ENCODE data around the gene RIPOR3.
"Not testable (repeated sequence)": the region's sequence is repeated elsewhere in the genome, so short reads cannot be mapped to it uniquely, and the experiment has no call there.

RIPOR3 gene

DNA sequence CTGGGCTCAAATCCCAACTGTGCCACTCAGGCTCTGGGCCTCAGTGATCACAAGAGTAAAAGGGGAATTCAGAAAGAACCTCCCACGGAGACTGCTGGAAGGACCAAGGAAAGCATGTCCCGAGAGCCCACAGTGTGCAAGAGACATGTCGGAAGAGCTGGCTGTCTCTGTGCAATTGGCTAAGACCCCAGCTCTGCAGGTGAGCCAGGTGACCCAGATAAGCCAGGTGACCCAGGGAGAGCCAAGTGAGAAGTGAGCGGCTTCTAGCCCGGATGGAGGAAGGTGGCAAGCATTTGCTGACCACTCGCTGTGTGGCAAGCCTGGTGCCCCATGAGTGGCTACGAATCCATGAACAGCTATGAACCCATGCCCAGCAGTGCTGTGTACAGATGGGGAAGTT lies 59.1 kb downstream of the RIPOR3 start:
- peaks cover 5% of the 10 kb centered on the region for H3K27me3 Mint-ChIP-seq
- no peak overlapping the region for H3K27ac Mint-ChIP-seq
- H3K9me3 Mint-ChIP-seq = no peaks in the 10 kb centered on the region
- H3K4me1 Mint-ChIP-seq (ENCODE audit: low read depth) = no peaks in the 10 kb centered on the region
- no peak overlapping the region for H3K4me3 Mint-ChIP-seq
- no peaks in the 10 kb centered on the region for H3K36me3 Mint-ChIP-seq (ENCODE audit: low read depth)
- DNase-seq = no peak

DNA sequence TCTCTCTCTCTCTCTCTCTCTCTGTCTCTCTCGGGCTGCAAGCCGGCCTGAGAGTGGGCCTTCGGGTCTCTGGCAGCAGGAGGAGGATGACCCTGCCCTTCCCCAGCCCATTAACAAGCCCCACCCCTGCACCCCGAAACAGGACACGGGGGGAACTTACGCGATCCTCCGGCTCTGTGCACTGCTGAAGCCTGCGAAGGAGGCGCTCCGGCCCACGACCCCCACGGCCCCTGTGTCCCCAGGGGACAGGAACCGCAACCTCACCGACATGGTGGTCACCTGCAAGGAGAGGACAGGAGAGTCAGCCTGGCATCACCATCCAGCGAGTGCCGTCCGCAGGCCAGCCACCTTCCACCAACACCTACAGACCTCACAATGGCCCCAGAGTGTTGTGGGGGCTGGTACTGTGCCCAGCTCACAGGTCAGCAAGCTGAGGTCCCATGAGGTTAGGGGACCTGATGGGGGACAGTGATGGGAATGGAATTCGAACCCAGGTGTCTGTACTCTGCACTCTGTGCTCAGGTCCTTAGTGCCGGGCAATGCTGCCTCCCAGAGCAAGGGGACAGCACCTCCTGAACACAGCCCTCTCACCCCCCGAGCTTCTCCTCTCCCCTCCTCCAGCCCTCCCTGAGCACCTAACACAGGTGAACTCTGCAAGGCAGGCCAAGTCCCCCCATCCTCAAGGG lies 60.6 kb downstream of the RIPOR3 start:
- Mint-ChIP-seq H3K27ac (no peak overlapping the region), H3K4me3 (no peak overlapping the region), H3K36me3 (ENCODE audit: low read depth) (no peaks in the 10 kb centered on the region), H3K4me1 (ENCODE audit: low read depth) (no peaks in the 10 kb centered on the region), H3K27me3 (peaks cover 5% of the 10 kb centered on the region), H3K9me3 (no peaks in the 10 kb centered on the region)
- DNase-seq = no peak

DNA sequence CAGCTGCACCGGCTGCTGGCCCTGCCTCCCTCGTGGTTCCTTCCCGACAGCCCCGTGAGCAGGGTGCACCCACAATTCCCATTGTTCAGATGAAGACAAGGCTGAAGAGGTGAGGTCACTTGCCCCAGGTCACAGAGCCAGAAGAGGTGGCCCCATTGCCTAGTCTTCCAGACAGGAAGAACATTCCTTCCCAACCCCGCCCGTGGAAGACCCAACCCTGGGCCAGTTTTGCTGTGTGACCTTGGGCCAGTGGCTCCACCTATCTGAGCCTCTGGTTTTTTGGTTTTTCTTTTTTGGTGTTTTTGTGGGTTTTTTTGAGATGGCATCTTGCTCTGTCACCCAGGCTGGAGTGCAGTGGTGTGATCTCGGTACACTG lies 61.7 kb downstream of the RIPOR3 start:
- Mint-ChIP-seq H3K27me3 (no peaks in the 10 kb centered on the region), H3K27ac (no peak overlapping the region)

DNA sequence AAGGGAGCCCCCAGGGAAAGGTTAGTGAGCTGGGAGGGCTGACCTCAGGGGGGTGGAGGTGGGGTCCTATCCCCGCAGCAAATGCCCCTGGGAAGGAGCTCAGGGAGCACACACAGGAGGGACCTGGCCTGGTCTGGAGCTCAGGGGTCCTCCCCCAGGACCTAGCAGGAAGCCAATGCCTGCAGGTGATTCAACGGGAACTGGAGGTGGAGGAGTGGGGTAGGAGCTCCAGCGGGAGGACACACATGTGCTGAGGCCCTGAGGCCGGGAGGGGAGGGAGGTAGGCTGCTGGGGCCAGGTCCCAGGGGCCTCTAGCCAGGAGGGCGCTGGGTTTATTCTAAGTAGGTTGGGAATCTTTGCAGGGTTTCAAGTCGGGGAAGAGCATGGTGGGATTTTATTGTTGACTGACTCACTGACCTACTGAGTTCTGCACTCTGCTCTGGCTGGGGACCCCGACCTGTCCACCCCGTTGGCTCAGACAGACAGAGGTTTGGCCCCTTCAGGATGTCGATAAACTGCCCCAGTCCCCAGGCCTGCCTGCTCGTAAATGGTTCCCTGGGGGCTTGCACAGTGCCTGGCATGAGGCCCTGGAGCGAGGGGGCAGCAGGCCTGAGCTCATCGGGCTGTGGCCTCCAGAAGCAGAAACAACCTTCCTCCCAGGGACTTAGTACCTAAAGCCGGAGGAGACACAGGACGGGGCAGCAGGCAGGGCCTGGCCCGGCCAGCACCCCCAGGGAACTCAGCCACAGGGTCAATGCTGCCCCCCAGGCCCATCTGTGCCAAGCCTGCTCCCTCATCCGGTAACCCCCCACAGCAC lies 62.3 kb downstream of the RIPOR3 start:
- Mint-ChIP-seq H3K4me3 (no peak overlapping the region), H3K27me3 (no peaks in the 10 kb centered on the region), H3K4me1 (ENCODE audit: low read depth) (no peaks in the 10 kb centered on the region), H3K9me3 (no peaks in the 10 kb centered on the region), H3K27ac (no peak overlapping the region), H3K36me3 (ENCODE audit: low read depth) (no peaks in the 10 kb centered on the region)
- no peak for DNase-seq

More for the DNA sequence above, 61.7 kb downstream of the RIPOR3 start:
- DNase-seq = no peak
- no peaks in the 10 kb centered on the region for H3K4me1 Mint-ChIP-seq (ENCODE audit: low read depth)
- no peaks in the 10 kb centered on the region for H3K36me3 Mint-ChIP-seq (ENCODE audit: low read depth)
- no peaks in the 10 kb centered on the region for H3K9me3 Mint-ChIP-seq
- no peak overlapping the region for H3K4me3 Mint-ChIP-seq

DNA sequence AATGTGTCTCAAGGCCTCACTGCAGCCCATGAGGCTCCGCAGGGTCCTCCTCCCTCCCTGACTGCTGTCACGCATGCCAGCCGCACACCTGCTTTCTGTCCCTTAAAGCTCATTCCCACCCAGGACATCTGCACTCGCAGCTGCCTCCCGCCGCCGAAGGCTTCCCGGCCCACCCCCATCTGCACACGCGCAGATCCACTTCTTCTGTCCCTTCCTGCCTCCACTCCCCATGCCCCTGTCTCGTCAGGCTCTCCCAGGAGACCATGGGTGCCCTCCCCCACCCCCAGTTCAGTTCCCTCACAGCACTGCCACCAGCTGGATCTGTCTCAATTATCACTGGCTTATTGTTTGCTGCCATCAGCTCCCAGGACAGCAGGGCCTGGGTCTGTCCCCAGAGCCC lies 63.0 kb downstream of the RIPOR3 start:
- Mint-ChIP-seq H3K9me3 (no peaks in the 10 kb centered on the region), H3K4me3 (no peak overlapping the region), H3K27ac (no peak overlapping the region), H3K36me3 (ENCODE audit: low read depth) (no peaks in the 10 kb centered on the region), H3K27me3 (no peaks in the 10 kb centered on the region), H3K4me1 (ENCODE audit: low read depth) (no peaks in the 10 kb centered on the region)
- no peak for DNase-seq

DNA sequence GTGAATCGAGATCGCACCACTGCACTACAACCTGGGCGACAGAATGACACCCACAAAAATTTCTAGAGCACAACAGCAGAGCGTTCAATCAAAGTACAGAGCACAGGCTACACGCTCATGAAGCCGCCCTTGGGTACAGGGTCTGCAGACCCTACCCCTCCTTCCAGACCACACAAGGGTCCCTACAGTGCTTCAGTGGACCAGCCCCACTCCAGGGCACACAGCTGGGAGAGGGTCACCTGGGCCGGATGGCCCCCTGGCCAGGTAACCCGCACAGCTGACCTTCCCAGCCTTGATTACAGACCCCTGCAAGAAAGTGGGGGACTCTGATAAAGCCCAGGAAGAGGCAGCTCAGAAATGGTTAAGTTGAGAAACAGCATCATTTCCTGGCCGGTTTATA lies 63.6 kb downstream of the RIPOR3 start:
- H3K4me3 Mint-ChIP-seq = no peak overlapping the region
- H3K4me1 Mint-ChIP-seq (ENCODE audit: low read depth) = no peaks in the 10 kb centered on the region

DNA sequence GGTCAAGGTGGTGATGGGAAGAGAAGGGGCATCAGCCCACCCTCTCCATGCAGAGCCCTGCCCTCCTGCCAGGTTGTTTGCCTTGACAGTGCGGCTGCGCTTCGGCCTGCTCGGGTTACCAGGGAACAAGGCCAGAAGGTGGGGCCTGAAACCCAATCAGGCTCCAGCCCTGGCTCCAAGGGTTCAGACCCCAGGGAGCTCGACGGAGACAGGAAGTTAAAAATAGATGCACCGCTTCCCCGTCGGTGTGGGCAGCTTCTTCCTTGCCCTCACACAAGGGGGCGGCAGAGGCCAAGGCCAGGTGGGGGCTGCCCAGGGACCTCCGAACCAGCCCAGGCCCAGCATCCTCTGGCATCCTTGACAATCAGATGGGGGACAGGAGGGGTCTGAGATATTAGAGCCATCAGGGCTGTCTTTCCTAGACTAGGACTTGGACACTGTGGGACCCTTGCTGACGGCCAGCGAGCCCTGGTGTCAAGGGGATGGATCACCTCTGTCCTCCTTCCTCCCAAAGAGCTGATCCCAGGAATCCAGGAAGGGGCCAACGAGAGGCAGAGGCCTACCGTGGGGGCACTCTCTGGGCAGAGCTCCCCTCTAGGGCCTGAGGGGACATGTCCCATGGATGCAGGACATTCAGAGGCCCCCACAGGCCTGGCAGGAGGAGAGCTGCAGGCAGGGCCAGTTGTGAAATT lies 65.2 kb downstream of the RIPOR3 start:
- Mint-ChIP-seq H3K27ac (no peak overlapping the region), H3K27me3 (no peaks in the 10 kb centered on the region), H3K9me3 (peaks cover 2% of the 10 kb centered on the region), H3K4me3 (no peak overlapping the region), H3K36me3 (ENCODE audit: low read depth) (no peaks in the 10 kb centered on the region), H3K4me1 (ENCODE audit: low read depth) (no peaks in the 10 kb centered on the region)
- DNase-seq = peak; percentile 46

More for the DNA sequence above, 63.6 kb downstream of the RIPOR3 start:
- Mint-ChIP-seq H3K27ac (no peak overlapping the region), H3K9me3 (no peaks in the 10 kb centered on the region), H3K36me3 (ENCODE audit: low read depth) (no peaks in the 10 kb centered on the region), H3K27me3 (no peaks in the 10 kb centered on the region)
- DNase-seq = no peak

DNA sequence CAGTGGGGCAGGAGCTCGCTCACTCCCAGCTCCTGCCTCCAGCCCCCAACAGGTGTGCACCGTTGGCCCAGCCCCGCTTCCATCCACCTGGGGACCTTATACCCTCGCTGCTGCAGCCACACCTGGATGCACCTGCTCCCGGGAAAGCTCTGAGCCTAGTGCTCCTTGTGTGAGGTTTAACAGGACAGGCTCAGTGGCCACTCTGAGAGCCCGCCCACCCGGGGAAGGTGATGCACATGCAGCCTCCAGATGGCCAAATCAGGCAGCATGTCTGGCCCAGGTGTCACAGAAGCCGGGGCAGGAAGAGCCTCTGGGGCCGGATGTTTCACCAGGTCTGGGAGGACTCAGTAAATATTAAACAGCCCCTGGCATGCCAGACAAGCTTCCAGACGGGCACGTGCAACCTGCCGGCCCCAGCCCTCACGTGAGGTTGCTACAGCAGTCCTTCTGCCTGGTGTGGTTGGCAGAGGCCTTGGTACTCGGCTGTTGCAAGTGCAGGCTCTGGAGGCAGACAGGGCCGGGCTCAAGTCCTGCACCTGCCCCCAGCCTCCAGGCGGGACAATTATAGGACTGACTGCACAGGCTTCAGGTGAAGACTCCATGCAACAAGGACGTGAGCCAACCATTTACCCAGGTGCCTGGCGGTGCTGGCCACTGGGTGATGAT lies 66.9 kb downstream of the RIPOR3 start:
- no peaks in the 10 kb centered on the region for H3K4me1 Mint-ChIP-seq (ENCODE audit: low read depth)
- peaks cover 2% of the 10 kb centered on the region for H3K9me3 Mint-ChIP-seq
- H3K27me3 Mint-ChIP-seq = no peaks in the 10 kb centered on the region

DNA sequence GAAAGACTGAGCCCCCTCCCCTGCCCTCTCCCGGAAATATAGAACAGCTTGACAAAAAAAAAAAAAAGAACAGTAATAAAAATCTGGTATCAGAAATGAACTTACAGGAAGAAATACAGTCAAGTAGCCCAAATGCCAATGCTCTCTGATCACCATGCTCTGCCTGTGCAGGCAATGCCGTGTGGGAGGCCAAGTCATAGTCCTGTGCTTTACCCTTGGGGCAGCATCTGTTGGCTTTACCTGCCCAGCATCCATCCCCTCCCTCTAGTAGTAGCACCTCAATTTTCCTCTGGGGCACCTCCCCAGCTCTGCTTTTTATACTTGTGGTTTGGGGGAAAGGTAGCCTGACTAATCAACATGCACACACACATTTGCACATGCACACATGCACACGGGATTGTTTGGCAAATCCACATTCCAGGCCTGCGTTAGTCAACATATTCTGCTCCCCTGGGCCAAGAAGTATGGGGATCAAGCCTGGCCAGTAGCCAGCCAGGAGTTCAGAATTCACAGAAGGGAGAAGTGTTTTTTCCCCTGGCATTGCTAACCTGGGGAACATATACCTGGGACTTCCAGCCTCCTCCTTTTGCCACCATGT lies 70.2 kb downstream of the RIPOR3 start:
- Mint-ChIP-seq H3K36me3 (ENCODE audit: low read depth) (no peaks in the 10 kb centered on the region), H3K27me3 (no peaks in the 10 kb centered on the region), H3K4me3 (no peak overlapping the region), H3K27ac (no peak overlapping the region), H3K9me3 (peaks cover 2% of the 10 kb centered on the region), H3K4me1 (ENCODE audit: low read depth) (no peaks in the 10 kb centered on the region)
- no peak for DNase-seq

More for the DNA sequence above, 66.9 kb downstream of the RIPOR3 start:
- Mint-ChIP-seq H3K27ac (no peak overlapping the region), H3K36me3 (ENCODE audit: low read depth) (no peaks in the 10 kb centered on the region), H3K4me3 (no peak overlapping the region)
- DNase-seq = no peak

DNA sequence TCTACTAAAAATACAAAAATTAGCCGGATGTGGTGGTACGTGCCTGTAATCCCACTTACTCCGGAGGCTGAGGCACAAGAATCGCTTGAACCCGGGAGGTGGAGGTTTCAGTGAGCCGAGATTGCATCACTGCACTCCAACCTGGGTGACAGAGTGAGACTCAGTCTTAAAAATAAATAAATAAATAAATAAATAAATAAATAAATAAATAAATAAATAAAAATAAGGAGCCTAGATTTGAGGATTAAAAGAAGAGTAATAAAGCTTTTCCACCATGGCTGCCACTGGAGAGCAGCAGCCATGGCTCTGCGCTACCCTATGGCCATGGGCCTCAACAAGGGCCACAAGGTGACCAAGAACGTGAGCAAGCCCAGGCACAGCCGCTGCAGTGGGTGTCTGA lies 70.9 kb downstream of the RIPOR3 start:
- not testable (repeated sequence) for H3K4me3 Mint-ChIP-seq; H3K4me1 Mint-ChIP-seq (ENCODE audit: low read depth); DNase-seq; H3K27me3 Mint-ChIP-seq; H3K27ac Mint-ChIP-seq; H3K9me3 Mint-ChIP-seq; H3K36me3 Mint-ChIP-seq (ENCODE audit: low read depth)

DNA sequence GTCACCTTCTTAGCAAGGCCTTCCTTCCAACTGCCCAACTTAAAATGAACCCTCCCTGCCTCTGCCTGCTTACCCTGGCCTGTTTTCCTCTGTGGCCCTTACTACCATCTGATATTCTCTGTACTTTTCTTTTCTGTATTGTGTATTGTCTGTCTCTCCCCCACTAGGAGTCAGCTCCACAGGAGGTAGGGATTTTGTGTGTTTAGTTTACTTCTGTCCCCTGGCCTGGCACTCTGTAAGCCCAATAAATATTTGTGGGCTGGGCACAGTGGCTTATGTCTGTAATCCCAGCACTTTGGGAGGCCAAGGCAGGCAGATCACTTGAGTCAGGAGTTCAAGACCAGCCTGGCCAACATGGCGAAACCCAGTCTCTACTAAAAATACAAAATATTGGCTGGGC lies 72.8 kb downstream of the RIPOR3 start:
- DNase-seq = no peak
- no peak overlapping the region for H3K4me3 Mint-ChIP-seq
- H3K27me3 Mint-ChIP-seq = no peaks in the 10 kb centered on the region
- H3K4me1 Mint-ChIP-seq (ENCODE audit: low read depth) = no peaks in the 10 kb centered on the region
- no peak overlapping the region for H3K27ac Mint-ChIP-seq
- peaks cover 2% of the 10 kb centered on the region for H3K9me3 Mint-ChIP-seq
- H3K36me3 Mint-ChIP-seq (ENCODE audit: low read depth) = no peaks in the 10 kb centered on the region

DNA sequence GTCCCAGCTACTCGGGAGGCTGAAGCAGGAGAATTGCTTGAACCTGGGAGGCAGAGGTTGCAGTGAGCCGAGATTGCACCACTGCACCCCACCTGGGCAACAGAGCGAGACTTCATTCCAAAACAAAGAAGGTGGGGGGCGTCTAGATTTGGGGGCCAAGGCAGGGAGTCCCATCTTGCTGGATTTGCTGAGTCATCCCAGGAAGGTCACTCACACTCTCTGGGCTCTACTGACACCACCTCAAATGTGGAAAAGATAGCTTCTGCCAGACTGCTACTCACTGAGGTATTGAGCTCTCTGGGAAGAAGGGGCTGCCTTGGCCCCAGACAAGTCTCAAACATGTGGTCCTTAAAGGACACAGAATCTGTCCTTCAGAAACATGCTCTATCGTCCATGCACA lies 74.3 kb downstream of the RIPOR3 start:
- H3K4me3 Mint-ChIP-seq = no peak overlapping the region
- no peaks in the 10 kb centered on the region for H3K4me1 Mint-ChIP-seq (ENCODE audit: low read depth)
- no peak overlapping the region for H3K27ac Mint-ChIP-seq
- H3K27me3 Mint-ChIP-seq = no peaks in the 10 kb centered on the region
- H3K9me3 Mint-ChIP-seq = peaks cover 2% of the 10 kb centered on the region
- H3K36me3 Mint-ChIP-seq (ENCODE audit: low read depth) = no peaks in the 10 kb centered on the region
- no peak for DNase-seq

DNA sequence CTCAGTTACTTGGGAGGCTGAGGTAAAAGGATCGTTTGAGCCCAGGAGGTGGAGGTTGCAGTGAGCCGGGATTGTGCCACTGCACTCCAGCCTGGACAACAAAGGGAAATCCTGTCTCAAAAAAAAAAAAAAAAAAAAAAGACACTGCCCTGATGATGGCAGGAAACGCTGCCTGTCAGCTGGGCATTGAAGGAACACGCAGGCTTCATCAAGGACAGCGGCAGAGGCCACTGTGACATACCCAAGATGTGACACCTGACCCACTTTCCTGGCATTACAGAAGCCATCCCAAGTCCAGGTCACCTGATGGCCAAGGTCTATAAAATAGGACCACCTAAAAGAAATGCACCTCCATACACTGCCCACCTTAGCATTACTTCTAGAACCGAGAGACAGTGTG lies 75.9 kb downstream of the RIPOR3 start:
- H3K4me1 Mint-ChIP-seq (ENCODE audit: low read depth) = no peaks in the 10 kb centered on the region
- H3K27ac Mint-ChIP-seq = no peak overlapping the region
- H3K4me3 Mint-ChIP-seq = no peak overlapping the region
- H3K36me3 Mint-ChIP-seq (ENCODE audit: low read depth) = no peaks in the 10 kb centered on the region
- H3K27me3 Mint-ChIP-seq = no peaks in the 10 kb centered on the region
- no peaks in the 10 kb centered on the region for H3K9me3 Mint-ChIP-seq
- DNase-seq = no peak

DNA sequence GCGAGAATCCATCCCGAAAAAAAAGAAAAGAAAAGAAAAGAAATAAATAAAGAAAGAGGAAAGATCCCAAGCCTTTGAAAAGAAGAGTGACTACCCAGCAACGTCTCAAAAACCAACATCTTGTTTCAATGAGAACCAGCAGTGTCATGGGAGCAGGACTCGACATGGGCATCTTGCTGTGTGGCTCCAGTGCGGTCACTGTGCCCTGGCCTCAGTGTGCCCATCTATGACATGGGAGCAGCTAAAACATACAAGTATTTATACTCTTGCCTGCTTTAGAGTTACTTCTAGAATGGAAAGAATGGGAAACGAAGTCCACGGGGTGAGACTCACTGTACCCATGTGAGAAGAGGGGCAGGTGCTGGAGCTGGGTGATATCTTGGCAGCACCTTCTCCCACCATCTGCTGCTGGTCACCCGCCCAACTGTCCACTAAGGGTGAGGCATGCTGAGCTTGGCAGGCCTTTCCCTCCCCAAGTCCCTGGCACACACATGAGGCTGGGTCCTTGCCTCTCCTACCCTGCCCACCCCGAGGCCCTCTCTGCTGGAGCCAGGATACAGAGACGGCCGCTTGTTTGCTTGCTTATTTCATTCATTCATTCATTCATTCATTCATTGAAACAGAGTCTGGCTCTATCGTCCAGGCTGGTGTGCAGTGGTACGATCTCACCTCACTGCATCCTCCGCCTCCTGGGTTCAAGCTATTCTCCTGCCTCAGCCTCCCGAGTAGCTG lies 77.7 kb downstream of the RIPOR3 start:
- no peaks in the 10 kb centered on the region for H3K4me1 Mint-ChIP-seq (ENCODE audit: low read depth)
- no peak overlapping the region for H3K27ac Mint-ChIP-seq
- H3K9me3 Mint-ChIP-seq = no peaks in the 10 kb centered on the region
- no peak for DNase-seq
- no peaks in the 10 kb centered on the region for H3K36me3 Mint-ChIP-seq (ENCODE audit: low read depth)
- no peaks in the 10 kb centered on the region for H3K27me3 Mint-ChIP-seq
- no peak overlapping the region for H3K4me3 Mint-ChIP-seq

Data from activated T-cell treated with anti-CD3 and anti-CD28 coated beads, Interleukin-2, amount 50 U/mL, for 24 hours (primary cell).